ENCODE measurements around the gene CBX1. TPM values are rescaled to one million over a fixed set of nuclear protein-coding genes. Genes with fewer than 3 reads are reported as not detected.
A peak's percentile ranks its signal among the peaks of the same experiment; 100 is the strongest.

CBX1 gene
- total RNA-seq, 1 experiment from 2014 or later: 157 TPM

DNA sequence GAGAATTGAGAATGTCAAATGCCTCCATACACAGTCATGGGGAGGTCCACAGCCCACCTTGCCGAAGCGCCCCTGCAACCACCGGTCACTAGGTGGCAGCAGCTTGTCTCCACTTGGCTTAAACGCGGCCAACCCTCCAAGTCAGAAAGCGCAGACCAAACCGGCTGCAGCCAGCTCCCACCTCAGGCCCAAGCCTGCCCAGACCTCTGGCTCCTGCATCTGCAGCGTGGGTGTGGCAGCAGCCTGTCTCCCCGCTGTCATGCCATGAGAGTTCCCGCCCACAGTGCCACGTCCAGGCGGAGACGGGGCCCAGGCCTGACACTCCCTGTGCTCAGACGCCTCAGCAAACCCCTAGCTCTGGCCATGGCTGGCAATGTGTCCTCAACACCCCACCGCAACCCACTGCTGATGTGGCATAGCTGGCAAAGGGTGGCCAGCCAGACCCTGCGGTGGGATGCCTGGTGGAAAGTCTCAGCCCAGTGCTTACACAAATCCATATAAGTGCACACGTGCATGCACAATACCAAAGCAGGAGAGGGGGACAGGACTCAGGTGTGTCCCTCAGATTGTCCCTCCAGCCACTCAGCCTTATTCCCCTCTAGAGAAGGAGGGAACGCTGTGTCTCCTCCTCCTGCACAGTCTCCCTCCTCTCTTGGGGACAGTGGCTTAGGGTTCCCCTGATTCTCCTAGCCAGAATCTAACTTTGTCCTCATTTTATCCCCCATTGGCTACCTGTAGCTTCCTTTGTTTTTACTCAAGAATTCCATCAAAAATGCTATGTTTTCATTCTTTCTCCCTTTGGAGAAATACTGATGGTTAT is 74.6 kb downstream of the CBX1 start:
- CTCF ChIA-PET: interaction anchor here (0.6 to 1.3 kb wide), 14 partner anchors 8 to 553 kb away, joined by 3 to 10 read pairs (median 3); partner anchors contain the start of genes CDK5RAP3 and NFE2L1

DNA sequence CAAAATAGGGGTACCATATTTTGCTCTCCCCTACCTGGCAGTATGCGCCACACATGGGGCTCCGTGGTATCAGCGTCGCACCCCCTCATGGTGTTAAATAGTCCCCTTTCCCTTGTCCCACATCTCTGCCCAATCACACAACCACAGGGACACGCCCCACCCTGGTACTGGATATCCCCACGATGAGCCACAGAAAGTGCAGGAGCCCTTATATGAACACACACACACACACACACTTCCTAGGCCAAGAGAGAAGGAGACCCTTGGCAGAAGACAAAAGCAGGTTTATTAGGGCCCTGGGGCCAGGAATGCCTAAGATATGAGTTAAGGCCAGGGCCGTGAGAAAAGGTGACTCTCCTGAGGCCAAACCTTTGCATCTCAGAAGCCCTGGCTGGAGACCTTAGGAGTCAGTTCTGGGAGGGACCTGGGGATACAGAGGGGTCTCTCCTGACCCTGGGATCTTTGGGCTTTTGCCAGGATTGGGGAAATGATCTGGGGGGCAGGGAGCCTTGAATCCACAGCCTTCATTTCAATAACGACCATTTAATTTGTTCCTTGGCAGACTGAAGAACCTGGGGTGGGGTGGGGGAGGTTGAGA is 75.3 kb downstream of the CBX1 start:
- peak overlapping the region; percentile 61 to 93 for H3K4me3 ChIP-seq (ENCODE audit: low read depth in 2 of 2, low read length in 2 of 2)
- in situ Hi-C loops (cut with HindIII; ENCODE audit: low pct_unique_long_range_greater_than_20kb, low sequenced_read_pairs): no loop called here

More for the DNA sequence above, 74.6 kb downstream of the CBX1 start:
- H3K4me3 ChIP-seq (ENCODE audit: low read depth in 2 of 2, low read length in 2 of 2): peak overlapping the region in 1 of 2 experiments; percentile 93; a peak in 2 of 4 replicates
- TF ChIP-seq, protein P1, sequence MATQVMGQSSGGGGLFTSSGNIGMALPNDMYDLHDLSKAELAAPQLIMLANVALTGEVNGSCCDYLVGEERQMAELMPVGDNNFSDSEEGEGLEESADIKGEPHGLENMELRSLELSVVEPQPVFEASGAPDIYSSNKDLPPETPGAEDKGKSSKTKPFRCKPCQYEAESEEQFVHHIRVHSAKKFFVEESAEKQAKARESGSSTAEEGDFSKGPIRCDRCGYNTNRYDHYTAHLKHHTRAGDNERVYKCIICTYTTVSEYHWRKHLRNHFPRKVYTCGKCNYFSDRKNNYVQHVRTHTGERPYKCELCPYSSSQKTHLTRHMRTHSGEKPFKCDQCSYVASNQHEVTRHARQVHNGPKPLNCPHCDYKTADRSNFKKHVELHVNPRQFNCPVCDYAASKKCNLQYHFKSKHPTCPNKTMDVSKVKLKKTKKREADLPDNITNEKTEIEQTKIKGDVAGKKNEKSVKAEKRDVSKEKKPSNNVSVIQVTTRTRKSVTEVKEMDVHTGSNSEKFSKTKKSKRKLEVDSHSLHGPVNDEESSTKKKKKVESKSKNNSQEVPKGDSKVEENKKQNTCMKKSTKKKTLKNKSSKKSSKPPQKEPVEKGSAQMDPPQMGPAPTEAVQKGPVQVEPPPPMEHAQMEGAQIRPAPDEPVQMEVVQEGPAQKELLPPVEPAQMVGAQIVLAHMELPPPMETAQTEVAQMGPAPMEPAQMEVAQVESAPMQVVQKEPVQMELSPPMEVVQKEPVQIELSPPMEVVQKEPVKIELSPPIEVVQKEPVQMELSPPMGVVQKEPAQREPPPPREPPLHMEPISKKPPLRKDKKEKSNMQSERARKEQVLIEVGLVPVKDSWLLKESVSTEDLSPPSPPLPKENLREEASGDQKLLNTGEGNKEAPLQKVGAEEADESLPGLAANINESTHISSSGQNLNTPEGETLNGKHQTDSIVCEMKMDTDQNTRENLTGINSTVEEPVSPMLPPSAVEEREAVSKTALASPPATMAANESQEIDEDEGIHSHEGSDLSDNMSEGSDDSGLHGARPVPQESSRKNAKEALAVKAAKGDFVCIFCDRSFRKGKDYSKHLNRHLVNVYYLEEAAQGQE (IDR thresholded peaks at IDR 0.05; ENCODE audit: insufficient read depth in 1 of 2, low read depth in 2 of 2, low read length in 1 of 2): no peak
- TF ChIP-seq, protein P2, sequence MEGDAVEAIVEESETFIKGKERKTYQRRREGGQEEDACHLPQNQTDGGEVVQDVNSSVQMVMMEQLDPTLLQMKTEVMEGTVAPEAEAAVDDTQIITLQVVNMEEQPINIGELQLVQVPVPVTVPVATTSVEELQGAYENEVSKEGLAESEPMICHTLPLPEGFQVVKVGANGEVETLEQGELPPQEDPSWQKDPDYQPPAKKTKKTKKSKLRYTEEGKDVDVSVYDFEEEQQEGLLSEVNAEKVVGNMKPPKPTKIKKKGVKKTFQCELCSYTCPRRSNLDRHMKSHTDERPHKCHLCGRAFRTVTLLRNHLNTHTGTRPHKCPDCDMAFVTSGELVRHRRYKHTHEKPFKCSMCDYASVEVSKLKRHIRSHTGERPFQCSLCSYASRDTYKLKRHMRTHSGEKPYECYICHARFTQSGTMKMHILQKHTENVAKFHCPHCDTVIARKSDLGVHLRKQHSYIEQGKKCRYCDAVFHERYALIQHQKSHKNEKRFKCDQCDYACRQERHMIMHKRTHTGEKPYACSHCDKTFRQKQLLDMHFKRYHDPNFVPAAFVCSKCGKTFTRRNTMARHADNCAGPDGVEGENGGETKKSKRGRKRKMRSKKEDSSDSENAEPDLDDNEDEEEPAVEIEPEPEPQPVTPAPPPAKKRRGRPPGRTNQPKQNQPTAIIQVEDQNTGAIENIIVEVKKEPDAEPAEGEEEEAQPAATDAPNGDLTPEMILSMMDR (IDR thresholded peaks at IDR 0.05): peak; percentile 96
- DNase-seq (ENCODE audit: low read depth, low spot score): peak; percentile 52
- BruUV-seq (replicated peaks): no TSS peak
- intact Hi-C loops (cut with micrococcal nuclease; ENCODE audit: unreplicated experiment) (loop anchor here (1.0 to 10.0 kb wide), 3 partner anchors 48 to 588 kb away; partner anchors contain the start of genes HOXB7 and HOXB8), in situ Hi-C loops (cut with HindIII; ENCODE audit: low pct_unique_long_range_greater_than_20kb, low sequenced_read_pairs) (no loop called here)
- ATAC-seq: peak; percentile 31
- peaks cover 30% of the 10 kb centered on the region for H3K4me1 ChIP-seq (ENCODE audit: control insufficient read depth, insufficient read depth, low read length)
- H3K27ac ChIP-seq (ENCODE audit: low read length): no peak overlapping the region
- POLR2A ChIA-PET: interaction anchor here (1.0 kb wide), 1 partner anchor 48 kb away, joined by 3 read pairs; no protein-coding TSS in a partner anchor
- no peaks in the 10 kb centered on the region for H3K27me3 ChIP-seq (ENCODE audit: control insufficient read depth, insufficient read depth, low read length)
- H3K36me3 ChIP-seq (ENCODE audit: control insufficient read depth, insufficient read depth, low read length): no peaks in the 10 kb centered on the region
- H3K9me3 ChIP-seq (ENCODE audit: control insufficient read depth, insufficient read depth, low read depth, low read length): no peaks in the 10 kb centered on the region

More for the DNA sequence above, 75.3 kb downstream of the CBX1 start:
- BruUV-seq (replicated peaks): no TSS peak
- peaks cover 30% of the 10 kb centered on the region for H3K4me1 ChIP-seq (ENCODE audit: control insufficient read depth, insufficient read depth, low read length)
- ChIA-PET CTCF (interaction anchor here (0.6 to 1.3 kb wide), 19 partner anchors 9 to 592 kb away, joined by 3 to 11 read pairs (median 3); partner anchors contain the start of genes CDK5RAP3 and NFE2L1), POLR2A (interaction anchor here (1.0 kb wide), 1 partner anchor 49 kb away, joined by 3 read pairs; no protein-coding TSS in a partner anchor)
- no peaks in the 10 kb centered on the region for H3K36me3 ChIP-seq (ENCODE audit: control insufficient read depth, insufficient read depth, low read length)
- DNase-seq (ENCODE audit: low read depth, low spot score): no peak
- intact Hi-C loops (cut with micrococcal nuclease; ENCODE audit: unreplicated experiment): loop anchor here (1.0 to 10.0 kb wide), 3 partner anchors 48 to 589 kb away; partner anchors contain the start of genes HOXB7 and HOXB8
- no peaks in the 10 kb centered on the region for H3K27me3 ChIP-seq (ENCODE audit: control insufficient read depth, insufficient read depth, low read length)
- H3K9me3 ChIP-seq (ENCODE audit: control insufficient read depth, insufficient read depth, low read depth, low read length): no peaks in the 10 kb centered on the region
- TF ChIP-seq, protein P1 (IDR thresholded peaks at IDR 0.05; ENCODE audit: insufficient read depth in 1 of 2, low read depth in 2 of 2, low read length in 1 of 2): no peak
- TF ChIP-seq TCF7L2 (IDR thresholded peaks at IDR 0.05; ENCODE audit: low read depth, low read length): peak; percentile 58; the same call in 1 of the 2 replicates
- no peak; the same call in 1 of the 2 replicates for ATAC-seq
- peak overlapping the region; percentile 65 for H3K27ac ChIP-seq (ENCODE audit: low read length)
